ENCODE measurements around the gene CD38.

Gene CD38

GRCh38 chr4:15766821-15767220 lies 11.3 kb upstream of the CD38 start:
- H3K9ac ChIP-seq (ENCODE audit: low read length): no peak overlapping the region
- no peak overlapping the region for H3K27ac ChIP-seq (ENCODE audit: low read depth, low read length)
- no peaks in the 10 kb centered on the region for H3K36me3 ChIP-seq (ENCODE audit: control insufficient read depth, insufficient read depth, low read length)
- H3K27me3 ChIP-seq (ENCODE audit: control insufficient read depth, insufficient read depth, low read length): no peaks in the 10 kb centered on the region
- no peaks in the 10 kb centered on the region for H3K4me1 ChIP-seq (ENCODE audit: control insufficient read depth, insufficient read depth, low read length)
- H3K4me3 ChIP-seq (ENCODE audit: low read length): no peak overlapping the region

GRCh38 chr4:15769202-15769601 lies 8.9 kb upstream of the CD38 start:
- H3K27me3 ChIP-seq (ENCODE audit: control insufficient read depth, insufficient read depth, low read length): no peaks in the 10 kb centered on the region
- H3K36me3 ChIP-seq (ENCODE audit: control insufficient read depth, insufficient read depth, low read length): no peaks in the 10 kb centered on the region
- no peak overlapping the region for H3K4me3 ChIP-seq (ENCODE audit: low read length)
- no peaks in the 10 kb centered on the region for H3K4me1 ChIP-seq (ENCODE audit: control insufficient read depth, insufficient read depth, low read length)
- H3K9ac ChIP-seq (ENCODE audit: low read length): no peak overlapping the region
- H3K27ac ChIP-seq (ENCODE audit: low read depth, low read length): no peak overlapping the region

- H3K9ac ChIP-seq (ENCODE audit: low read length): no peak overlapping the region
- H3K4me3 ChIP-seq (ENCODE audit: low read length): no peak overlapping the region
- no peaks in the 10 kb centered on the region for H3K4me1 ChIP-seq (ENCODE audit: control insufficient read depth, insufficient read depth, low read length)
- H3K27ac ChIP-seq (ENCODE audit: low read depth, low read length): no peak overlapping the region
- no peaks in the 10 kb centered on the region for H3K27me3 ChIP-seq (ENCODE audit: control insufficient read depth, insufficient read depth, low read length)
- no peaks in the 10 kb centered on the region for H3K36me3 ChIP-seq (ENCODE audit: control insufficient read depth, insufficient read depth, low read length)
Measured at GRCh38 chr4:15771216-15772058, 6.7 kb upstream of the CD38 start.

GRCh38 chr4:15774020-15774420 lies 4.1 kb upstream of the CD38 start:
- Histone ChIP-seq H3K27ac (ENCODE audit: low read depth, low read length) (no peak overlapping the region), H3K9ac (ENCODE audit: low read length) (no peak overlapping the region), H3K4me1 (ENCODE audit: control insufficient read depth, insufficient read depth, low read length) (no peaks in the 10 kb centered on the region)

GRCh38 chr4:15776871-15777648 lies 1.1 kb upstream of the CD38 start:
- Histone ChIP-seq H3K27ac (ENCODE audit: low read depth, low read length) (no peak overlapping the region), H3K27me3 (ENCODE audit: control insufficient read depth, insufficient read depth, low read length) (no peaks in the 10 kb centered on the region), H3K9ac (ENCODE audit: low read length) (no peak overlapping the region), H3K4me1 (ENCODE audit: control insufficient read depth, insufficient read depth, low read length) (no peaks in the 10 kb centered on the region), H3K36me3 (ENCODE audit: control insufficient read depth, insufficient read depth, low read length) (no peaks in the 10 kb centered on the region), H3K4me3 (ENCODE audit: low read length) (no peak overlapping the region)

More at GRCh38 chr4:15774020-15774420, 4.1 kb upstream of the CD38 start:
- H3K36me3 ChIP-seq (ENCODE audit: control insufficient read depth, insufficient read depth, low read length): no peaks in the 10 kb centered on the region
- no peak overlapping the region for H3K4me3 ChIP-seq (ENCODE audit: low read length)
- H3K27me3 ChIP-seq (ENCODE audit: control insufficient read depth, insufficient read depth, low read length): no peaks in the 10 kb centered on the region

GRCh38 chr4:15777697-15778288 lies 335 bp upstream of the CD38 start:
- no peaks in the 10 kb centered on the region for H3K4me1 ChIP-seq (ENCODE audit: control insufficient read depth, insufficient read depth, low read length)
- H3K4me3 ChIP-seq (ENCODE audit: low read length): peak overlapping the region; percentile 76
- no peak overlapping the region for H3K27ac ChIP-seq (ENCODE audit: low read depth, low read length)
- no peaks in the 10 kb centered on the region for H3K27me3 ChIP-seq (ENCODE audit: control insufficient read depth, insufficient read depth, low read length)
- no peak overlapping the region for H3K9ac ChIP-seq (ENCODE audit: low read length)
- no peaks in the 10 kb centered on the region for H3K36me3 ChIP-seq (ENCODE audit: control insufficient read depth, insufficient read depth, low read length)

- no peak overlapping the region for H3K9ac ChIP-seq (ENCODE audit: low read length)
- H3K27me3 ChIP-seq (ENCODE audit: control insufficient read depth, insufficient read depth, low read length): no peaks in the 10 kb centered on the region
- H3K4me3 ChIP-seq (ENCODE audit: low read length): peak overlapping the region; percentile 76
- H3K27ac ChIP-seq (ENCODE audit: low read depth, low read length): no peak overlapping the region
- no peaks in the 10 kb centered on the region for H3K36me3 ChIP-seq (ENCODE audit: control insufficient read depth, insufficient read depth, low read length)
- H3K4me1 ChIP-seq (ENCODE audit: control insufficient read depth, insufficient read depth, low read length): no peaks in the 10 kb centered on the region
Measured at GRCh38 chr4:15779306-15779705, 1.2 kb downstream of the CD38 start.

GRCh38 chr4:15779809-15780208 lies 1.7 kb downstream of the CD38 start:
- Histone ChIP-seq H3K4me3 (ENCODE audit: low read length) (peak overlapping the region; percentile 76), H3K27me3 (ENCODE audit: control insufficient read depth, insufficient read depth, low read length) (no peaks in the 10 kb centered on the region), H3K4me1 (ENCODE audit: control insufficient read depth, insufficient read depth, low read length) (no peaks in the 10 kb centered on the region), H3K9ac (ENCODE audit: low read length) (no peak overlapping the region), H3K27ac (ENCODE audit: low read depth, low read length) (no peak overlapping the region), H3K36me3 (ENCODE audit: control insufficient read depth, insufficient read depth, low read length) (no peaks in the 10 kb centered on the region)

GRCh38 chr4:15781427-15782095 lies 3.4 kb downstream of the CD38 start:
- no peaks in the 10 kb centered on the region for H3K36me3 ChIP-seq (ENCODE audit: control insufficient read depth, insufficient read depth, low read length)
- H3K9ac ChIP-seq (ENCODE audit: low read length): no peak overlapping the region
- H3K27ac ChIP-seq (ENCODE audit: low read depth, low read length): no peak overlapping the region
- no peaks in the 10 kb centered on the region for H3K27me3 ChIP-seq (ENCODE audit: control insufficient read depth, insufficient read depth, low read length)
- no peaks in the 10 kb centered on the region for H3K4me1 ChIP-seq (ENCODE audit: control insufficient read depth, insufficient read depth, low read length)
- no peak overlapping the region for H3K4me3 ChIP-seq (ENCODE audit: low read length)

- no peak overlapping the region for H3K9ac ChIP-seq (ENCODE audit: low read length)
- no peaks in the 10 kb centered on the region for H3K36me3 ChIP-seq (ENCODE audit: control insufficient read depth, insufficient read depth, low read length)
- H3K27me3 ChIP-seq (ENCODE audit: control insufficient read depth, insufficient read depth, low read length): no peaks in the 10 kb centered on the region
- no peaks in the 10 kb centered on the region for H3K4me1 ChIP-seq (ENCODE audit: control insufficient read depth, insufficient read depth, low read length)
- no peak overlapping the region for H3K27ac ChIP-seq (ENCODE audit: low read depth, low read length)
- H3K4me3 ChIP-seq (ENCODE audit: low read length): no peak overlapping the region
Measured at GRCh38 chr4:15783676-15784075, 5.5 kb downstream of the CD38 start.

GRCh38 chr4:15784959-15785634 lies 7.0 kb downstream of the CD38 start:
- H3K9ac ChIP-seq (ENCODE audit: low read length): no peak overlapping the region
- no peak overlapping the region for H3K27ac ChIP-seq (ENCODE audit: low read depth, low read length)
- no peak overlapping the region for H3K4me3 ChIP-seq (ENCODE audit: low read length)
- H3K36me3 ChIP-seq (ENCODE audit: control insufficient read depth, insufficient read depth, low read length): no peaks in the 10 kb centered on the region
- no peaks in the 10 kb centered on the region for H3K27me3 ChIP-seq (ENCODE audit: control insufficient read depth, insufficient read depth, low read length)
- H3K4me1 ChIP-seq (ENCODE audit: control insufficient read depth, insufficient read depth, low read length): no peaks in the 10 kb centered on the region

GRCh38 chr4:15786743-15787142 lies 8.6 kb downstream of the CD38 start:
- Histone ChIP-seq H3K27me3 (ENCODE audit: control insufficient read depth, insufficient read depth, low read length) (no peaks in the 10 kb centered on the region), H3K4me1 (ENCODE audit: control insufficient read depth, insufficient read depth, low read length) (no peaks in the 10 kb centered on the region), H3K36me3 (ENCODE audit: control insufficient read depth, insufficient read depth, low read length) (no peaks in the 10 kb centered on the region), H3K9ac (ENCODE audit: low read length) (no peak overlapping the region), H3K27ac (ENCODE audit: low read depth, low read length) (no peak overlapping the region), H3K4me3 (ENCODE audit: low read length) (no peak overlapping the region)
